IMR-90 (cell line): ENCODE results near the gene XIRP1. TPM values are rescaled to one million over a fixed set of nuclear protein-coding genes. Genes with fewer than 3 reads are reported as not detected.

ENCODE experiments used
- ATAC-seq: fragments of 200-7000 bp; cut with Tn5 transposase; 2 replicates; pipeline ENCODE4 v1.9.1; 2020; ENCODE audit warnings: low read depth, mild to moderate bottlenecking, moderate library complexity
- BruUV-seq: library from RNA; stranded (reverse); fragments of 400-500 nt; replicated peaks from 2 replicates; lab custom pipeline; 2021; lab: Mats Ljungman, UMichigan
- CTCF ChIA-PET: fragments of 300-600 bp; formaldehyde crosslinking; extraction: SDS; loops from one replicate; lab custom pipeline; 2021; ENCODE audit warnings: antibody characterized with exemption; lab: Yijun Ruan, JAX
- POLR2A ChIA-PET: fragments of 300-600 bp; sonication (Branson Sonifier 250); formaldehyde crosslinking; loops from one replicate; lab custom pipeline; 2022; ENCODE audit warnings: antibody characterized with exemption; ENCODE audit not compliant: unreplicated experiment; lab: Charles Lee
- DNase-seq: peaks from one replicate; pipeline ENCODE4 v3.0.0; 2013
- H2AFZ ChIP-seq: replicated peaks from 2 replicates; pipeline ENCODE3; 2013; ENCODE audit warnings: low read length, mild to moderate bottlenecking; ENCODE audit not compliant: poor library complexity
- H2AK5ac ChIP-seq: 2 replicates; pipeline ENCODE4 v1.6.1; 2013; ENCODE audit warnings: low read depth, low read length, inconsistent platforms
- H2AK9ac ChIP-seq: replicated peaks from 2 replicates; pipeline ENCODE3; 2013; ENCODE audit warnings: mild to moderate bottlenecking, low read depth, low read length, moderate library complexity; ENCODE audit not compliant: poor library complexity
- H2BK120ac ChIP-seq: 2 replicates; pipeline ENCODE4 v1.6.1; 2013; ENCODE audit warnings: low read depth, low read length, inconsistent platforms
- H2BK15ac ChIP-seq: 3 replicates; pipeline ENCODE4 v1.6.1; 2013; ENCODE audit warnings: low read depth, low read length, inconsistent platforms
- H2BK20ac ChIP-seq: 2 replicates; pipeline ENCODE4 v1.6.1; 2013; ENCODE audit warnings: low read depth, mild to moderate bottlenecking, inconsistent platforms, low read length, moderate library complexity
- H2BK5ac ChIP-seq: 2 replicates; pipeline ENCODE4 v1.6.1; 2013; ENCODE audit warnings: mild to moderate bottlenecking, low read depth, low read length, inconsistent platforms; ENCODE audit not compliant: poor library complexity, severe bottlenecking
- H3K14ac ChIP-seq: replicated peaks from 2 replicates; pipeline ENCODE4 v1.6.1; 2013; ENCODE audit warnings: low read depth, low read length, inconsistent platforms
- H3K18ac ChIP-seq: 2 replicates; pipeline ENCODE4 v1.6.1; 2013; ENCODE audit warnings: low read depth, low read length, control low read depth
- H3K23ac ChIP-seq: 2 replicates; pipeline ENCODE4 v1.6.1; 2013; ENCODE audit warnings: low read depth, low read length, inconsistent platforms
- H3K27ac ChIP-seq: 2 replicates; pipeline ENCODE4 v1.5.1; 2013; ENCODE audit warnings: mild to moderate bottlenecking, control low read depth, low read length; ENCODE audit not compliant: insufficient read depth
- H3K27me3 ChIP-seq: 2 replicates; pipeline ENCODE4 v1.6.1; 2013; ENCODE audit warnings: low read length; ENCODE audit not compliant: control insufficient read depth, insufficient read depth
- H3K36me3 ChIP-seq: 2 replicates; pipeline ENCODE4 v1.6.1; 2013; ENCODE audit warnings: low read length, mixed read lengths; ENCODE audit not compliant: control insufficient read depth, insufficient read depth
- H3K4ac ChIP-seq: 2 replicates; pipeline ENCODE4 v1.6.1; 2013; ENCODE audit warnings: low read depth, low read length, inconsistent platforms
- H3K4me1 ChIP-seq: 2 replicates; pipeline ENCODE4 v1.6.1; 2013; ENCODE audit warnings: low read length, mixed read lengths; ENCODE audit not compliant: control insufficient read depth, insufficient read depth
- H3K4me2 ChIP-seq: 2 replicates; pipeline ENCODE4 v1.6.1; 2013; ENCODE audit warnings: low read depth, mild to moderate bottlenecking, control low read depth, low read length, moderate library complexity
- H3K4me3 ChIP-seq: 2 replicates; pipeline ENCODE4 v1.5.1; 2013; ENCODE audit warnings: low read depth, mild to moderate bottlenecking, control low read depth, low read length, moderate library complexity; ENCODE audit not compliant: insufficient read depth
- H3K56ac ChIP-seq: 2 replicates; pipeline ENCODE4 v1.6.1; 2013; ENCODE audit warnings: low read length, inconsistent platforms; ENCODE audit not compliant: insufficient read depth; ENCODE audit errors: extremely low read depth
- H3K79me1 ChIP-seq, 2 experiments: 2 replicates each; pipeline ENCODE4 v1.6.1; 2013; ENCODE audit warnings: low read length in 2 of 2, inconsistent platforms in 1 of 2, low read depth in 1 of 2
- H3K9ac ChIP-seq: 2 replicates; pipeline ENCODE4 v1.6.1; 2013; ENCODE audit warnings: low read depth, low read length, control low read depth
- H3K9me1 ChIP-seq: 2 replicates; pipeline ENCODE4 v1.6.1; 2013; ENCODE audit warnings: low read length, inconsistent platforms; ENCODE audit not compliant: insufficient read depth
- H3K9me3 ChIP-seq: 2 replicates; pipeline ENCODE4 v1.6.1; 2013; ENCODE audit warnings: low read length; ENCODE audit not compliant: control insufficient read depth, insufficient read depth
- H4K20me1 ChIP-seq: 2 replicates; pipeline ENCODE4 v1.6.1; 2013; ENCODE audit warnings: low read length, inconsistent platforms; ENCODE audit not compliant: insufficient read depth
- H4K5ac ChIP-seq: 2 replicates; pipeline ENCODE4 v1.6.1; 2013; ENCODE audit warnings: mild to moderate bottlenecking, low read depth, low read length, control low read depth
- H4K8ac ChIP-seq, 2 experiments: 2 replicates each; pipeline ENCODE4 v1.6.1; 2013; ENCODE audit warnings: low read depth in 2 of 2, low read length in 2 of 2, control low read depth in 1 of 2, inconsistent platforms in 1 of 2
- H4K91ac ChIP-seq: 2 replicates; pipeline ENCODE4 v1.6.1; 2013; ENCODE audit warnings: low read depth, low read length, inconsistent platforms; ENCODE audit not compliant: insufficient read depth
- MXI1 ChIP-seq: IDR thresholded peaks from 2 replicates; pipeline ENCODE4 v1.6.1; 2012; ENCODE audit warnings: low read depth, mild to moderate bottlenecking, low read length, moderate library complexity, borderline replicate concordance
- RCOR1 ChIP-seq: IDR thresholded peaks from 2 replicates; pipeline ENCODE4 v1.6.1; 2012; ENCODE audit warnings: mild to moderate bottlenecking, low read length, improper control_type of control experiment; ENCODE audit not compliant: insufficient replicate concordance
- WGBS, 2 experiments: methylation state at CpG; one replicate each; pipeline versions ENCODE4 v1.1.5 to v1.1.7; 2013; ENCODE audit warnings: missing lambda C conversion rate in 2 of 2; ENCODE audit not compliant: insufficient read length in 1 of 2; ENCODE audit errors: extremely low coverage in 2 of 2; 5-methylcytosine and 5-hydroxymethylcytosine counted together
- dilution Hi-C: fragments of 300-500 bp; cut with HindIII; formaldehyde crosslinking; loops from one replicate; pipeline ENCODE4 v1.14.3; 2018; ENCODE audit warnings: low sequenced_read_pairs; ENCODE audit not compliant: unreplicated experiment
- in situ Hi-C: fragments of 300-500 bp; cut with MboI; formaldehyde crosslinking; loops from 3 replicates; pipeline ENCODE4 v1.14.3; 2019; ENCODE audit warnings: low sequenced_read_pairs, inconsistent platforms, mixed read lengths
- intact Hi-C: fragments of 100-400 bp; cut with micrococcal nuclease; formaldehyde crosslinking; loops from 2 replicates; pipeline ENCODE4 v1.10.0; 2022
- polyA plus RNA-seq, 3 experiments: library from polyadenylated mRNA; depleted of rRNA; stranded (reverse); fragments of >200 nt; gene quantifications; 2 replicates each; pipeline ENCODE4 v1.2.3, GENCODE V29; 2012; ENCODE audit warnings: low replicate concordance in 1 of 3
- total RNA-seq: library from RNA; depleted of rRNA; stranded (reverse); fragments of >200 nt; gene quantifications from 2 replicates; pipeline ENCODE4 v1.2.3, GENCODE V29; 2012

Gene XIRP1
- total and polyA plus RNA-seq, 2 of the 4 experiments (the other 2 are of a cell fraction): under 0.01 to 0.07 TPM

DNA sequence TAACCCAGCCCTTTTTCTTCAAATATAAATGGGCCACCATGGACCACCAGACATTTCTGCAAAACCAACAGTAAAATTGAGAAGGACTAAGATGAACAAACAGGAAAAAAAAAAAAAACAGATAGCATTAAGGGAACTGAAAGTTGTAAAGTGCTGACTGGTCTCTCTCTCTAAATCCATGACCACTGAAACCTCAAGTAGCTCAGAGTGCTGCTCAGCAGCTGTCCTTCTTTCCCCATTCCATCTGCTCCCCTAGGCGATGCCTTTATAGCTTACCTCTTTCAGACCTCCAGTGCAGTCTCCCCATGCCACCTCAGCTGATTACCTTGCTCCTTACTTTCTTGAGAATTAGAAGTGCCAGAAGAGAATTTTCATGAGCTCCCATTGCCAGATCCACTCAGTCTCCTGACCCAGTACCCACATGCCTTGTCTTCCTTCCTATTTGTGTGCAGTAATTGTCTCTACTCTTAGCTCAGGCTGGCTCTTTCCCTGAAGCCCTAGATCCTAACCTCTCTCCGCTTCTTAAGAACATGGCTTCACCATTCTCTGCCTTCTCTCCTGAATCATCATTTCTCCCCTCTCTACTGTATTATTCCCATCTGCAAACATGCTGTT lies 23.9 kb upstream of the XIRP1 start:
- Histone ChIP-seq H4K20me1 (no peaks in the 10 kb centered on the region), H3K36me3 (no peaks in the 10 kb centered on the region), H3K14ac (no peak overlapping the region), H3K56ac (no peak overlapping the region), H2AK5ac (no peak overlapping the region), H3K9ac (no peak overlapping the region), H3K4ac (no peak overlapping the region), H3K27me3 (peaks cover 30% of the 10 kb centered on the region), H2BK5ac (no peak overlapping the region), H3K9me3 (no peaks in the 10 kb centered on the region), H4K8ac (no peak overlapping the region), H3K4me1 (no peaks in the 10 kb centered on the region), H2AK9ac (no peak overlapping the region), H2BK15ac (no peak overlapping the region), H2AFZ (no peak overlapping the region), H3K79me1 (no peaks in the 10 kb centered on the region), H3K18ac (no peak overlapping the region), H3K4me2 (no peak overlapping the region), H3K9me1 (no peaks in the 10 kb centered on the region), H3K23ac (no peak overlapping the region), H4K5ac (no peak overlapping the region), H2BK120ac (no peak overlapping the region), H4K91ac (no peak overlapping the region), H2BK20ac (no peak overlapping the region), H3K27ac (no peak overlapping the region), H3K4me3 (no peak overlapping the region)
- TF ChIP-seq MXI1 (no peak), RCOR1 (no peak)
- dilution Hi-C loops (no loop called here), intact Hi-C loops (no loop called here), in situ Hi-C loops (no loop called here)
- BruUV-seq: no TSS peak
- DNase-seq (no peak), ATAC-seq (no peak)
- ChIA-PET CTCF (no interaction called here), POLR2A (no interaction called here)
- WGBS, 2 experiments: 100% methylated on average over 1 of the region's 2 CpGs; no CpG with 5 or more reads in 1 of the 2 experiments
